Activated naive CD8-positive, alpha-beta T cell (primary cell): ENCODE measurements around the gene EXOC4.
"Not testable (repeated sequence)": the region's sequence is repeated elsewhere in the genome, so short reads cannot be mapped to it uniquely, and the experiment has no call there.

Experiments
- H3K27ac Mint-ChIP-seq: one replicate; pipeline ENCODE4 v1.8.0; 2021; ENCODE audit warnings: mixed read lengths
- H3K27me3 Mint-ChIP-seq: one replicate; pipeline ENCODE4 v1.8.0; 2021; ENCODE audit warnings: mixed read lengths
- H3K36me3 Mint-ChIP-seq: one replicate; pipeline ENCODE4 v1.8.0; 2021; ENCODE audit warnings: mixed read lengths
- H3K4me1 Mint-ChIP-seq: one replicate; pipeline ENCODE4 v1.8.0; 2021; ENCODE audit warnings: low read depth, mixed read lengths
- H3K4me3 Mint-ChIP-seq: one replicate; pipeline ENCODE4 v1.8.0; 2021; ENCODE audit warnings: mild to moderate bottlenecking, mixed read lengths
- H3K9me3 Mint-ChIP-seq: one replicate; pipeline ENCODE4 v1.8.0; 2021; ENCODE audit warnings: low read depth, mixed read lengths

EXOC4 gene

GRCh38 chr7:133255486-133255885 lies 2.6 kb downstream of the EXOC4 start:
- H3K27me3 Mint-ChIP-seq, result no peaks in the 10 kb centered on the region
- no peaks in the 10 kb centered on the region for H3K9me3 Mint-ChIP-seq
- peaks cover 37% of the 10 kb centered on the region for H3K4me1 Mint-ChIP-seq
- peak overlapping the region; percentile 3 for H3K27ac Mint-ChIP-seq
- H3K4me3 Mint-ChIP-seq, result no peak overlapping the region
- H3K36me3 Mint-ChIP-seq, result peaks cover 7% of the 10 kb centered on the region

- H3K36me3 Mint-ChIP-seq, result peaks cover 10% of the 10 kb centered on the region
- H3K27me3 Mint-ChIP-seq, result no peaks in the 10 kb centered on the region
- H3K27ac Mint-ChIP-seq, result no peak overlapping the region
Measured at GRCh38 chr7:133258174-133258573, 5.3 kb downstream of the EXOC4 start.

GRCh38 chr7:133265821-133266220 lies 12.9 kb downstream of the EXOC4 start:
- H3K9me3 Mint-ChIP-seq, result no peaks in the 10 kb centered on the region
- H3K27me3 Mint-ChIP-seq, result no peaks in the 10 kb centered on the region
- peaks cover 39% of the 10 kb centered on the region for H3K4me1 Mint-ChIP-seq
- H3K27ac Mint-ChIP-seq, result no peak overlapping the region
- peaks cover 12% of the 10 kb centered on the region for H3K36me3 Mint-ChIP-seq
- no peak overlapping the region for H3K4me3 Mint-ChIP-seq

More at GRCh38 chr7:133258174-133258573, 5.3 kb downstream of the EXOC4 start:
- Mint-ChIP-seq H3K9me3 (no peaks in the 10 kb centered on the region), H3K4me3 (no peak overlapping the region), H3K4me1 (peaks cover 47% of the 10 kb centered on the region)

GRCh38 chr7:133268355-133268754 lies 15.5 kb downstream of the EXOC4 start:
- Mint-ChIP-seq H3K4me1 (peaks cover 29% of the 10 kb centered on the region), H3K27ac (no peak overlapping the region), H3K4me3 (no peak overlapping the region), H3K27me3 (no peaks in the 10 kb centered on the region), H3K9me3 (no peaks in the 10 kb centered on the region), H3K36me3 (peaks cover 12% of the 10 kb centered on the region)

- H3K27ac Mint-ChIP-seq, result no peak overlapping the region
- H3K27me3 Mint-ChIP-seq, result no peaks in the 10 kb centered on the region
- H3K4me1 Mint-ChIP-seq, result peaks cover 26% of the 10 kb centered on the region
- H3K4me3 Mint-ChIP-seq, result no peak overlapping the region
- H3K9me3 Mint-ChIP-seq, result no peaks in the 10 kb centered on the region
- peaks cover 28% of the 10 kb centered on the region for H3K36me3 Mint-ChIP-seq
Measured at GRCh38 chr7:133272336-133272735, 19.5 kb downstream of the EXOC4 start.

- peaks cover under 1% of the 10 kb centered on the region for H3K9me3 Mint-ChIP-seq
- H3K27me3 Mint-ChIP-seq, result no peaks in the 10 kb centered on the region
- H3K36me3 Mint-ChIP-seq, result peaks cover 35% of the 10 kb centered on the region
- H3K4me1 Mint-ChIP-seq, result peaks cover 19% of the 10 kb centered on the region
- H3K4me3 Mint-ChIP-seq, result no peak overlapping the region
- no peak overlapping the region for H3K27ac Mint-ChIP-seq
Measured at GRCh38 chr7:133273227-133273626, 20.3 kb downstream of the EXOC4 start.

GRCh38 chr7:133274265-133274664 lies 21.4 kb downstream of the EXOC4 start:
- H3K9me3 Mint-ChIP-seq, result peaks cover 4% of the 10 kb centered on the region
- no peak overlapping the region for H3K4me3 Mint-ChIP-seq
- no peaks in the 10 kb centered on the region for H3K27me3 Mint-ChIP-seq
- peaks cover 37% of the 10 kb centered on the region for H3K36me3 Mint-ChIP-seq
- peaks cover 10% of the 10 kb centered on the region for H3K4me1 Mint-ChIP-seq
- H3K27ac Mint-ChIP-seq, result no peak overlapping the region

- Mint-ChIP-seq H3K36me3 (peaks cover 40% of the 10 kb centered on the region), H3K9me3 (peaks cover 4% of the 10 kb centered on the region), H3K27ac (no peak overlapping the region), H3K27me3 (no peaks in the 10 kb centered on the region), H3K4me3 (no peak overlapping the region), H3K4me1 (peaks cover 8% of the 10 kb centered on the region)
Measured at GRCh38 chr7:133275008-133275407, 22.1 kb downstream of the EXOC4 start.

GRCh38 chr7:133275446-133276095 lies 22.7 kb downstream of the EXOC4 start:
- no peaks in the 10 kb centered on the region for H3K27me3 Mint-ChIP-seq
- no peak overlapping the region for H3K27ac Mint-ChIP-seq
- H3K9me3 Mint-ChIP-seq, result peaks cover 4% of the 10 kb centered on the region
- peaks cover 4% of the 10 kb centered on the region for H3K4me1 Mint-ChIP-seq
- no peak overlapping the region for H3K4me3 Mint-ChIP-seq
- H3K36me3 Mint-ChIP-seq, result peaks cover 36% of the 10 kb centered on the region

- not testable (repeated sequence) for H3K4me1 Mint-ChIP-seq, H3K4me3 Mint-ChIP-seq, H3K27me3 Mint-ChIP-seq, H3K9me3 Mint-ChIP-seq, H3K27ac Mint-ChIP-seq
- peaks cover 50% of the 10 kb centered on the region for H3K36me3 Mint-ChIP-seq
Measured at GRCh38 chr7:133278975-133279374, 26.1 kb downstream of the EXOC4 start.

GRCh38 chr7:133282094-133282493 lies 29.2 kb downstream of the EXOC4 start:
- H3K4me1 Mint-ChIP-seq, result peaks cover 12% of the 10 kb centered on the region
- H3K27me3 Mint-ChIP-seq, result no peaks in the 10 kb centered on the region
- no peak overlapping the region for H3K27ac Mint-ChIP-seq
- peaks cover 46% of the 10 kb centered on the region for H3K36me3 Mint-ChIP-seq
- H3K4me3 Mint-ChIP-seq, result no peak overlapping the region
- H3K9me3 Mint-ChIP-seq, result peaks cover 4% of the 10 kb centered on the region

- Mint-ChIP-seq H3K4me3 (no peak overlapping the region), H3K36me3 (peaks cover 41% of the 10 kb centered on the region), H3K27me3 (no peaks in the 10 kb centered on the region), H3K9me3 (no peaks in the 10 kb centered on the region), H3K27ac (no peak overlapping the region), H3K4me1 (peaks cover 12% of the 10 kb centered on the region)
Measured at GRCh38 chr7:133284092-133284491, 31.2 kb downstream of the EXOC4 start.

GRCh38 chr7:133288970-133289369 lies 36.1 kb downstream of the EXOC4 start:
- Mint-ChIP-seq H3K27ac (no peak overlapping the region), H3K4me1 (peaks cover 15% of the 10 kb centered on the region), H3K9me3 (no peaks in the 10 kb centered on the region), H3K4me3 (no peak overlapping the region), H3K36me3 (peaks cover 44% of the 10 kb centered on the region), H3K27me3 (no peaks in the 10 kb centered on the region)

GRCh38 chr7:133290041-133290440 lies 37.2 kb downstream of the EXOC4 start:
- peaks cover 12% of the 10 kb centered on the region for H3K4me1 Mint-ChIP-seq
- H3K36me3 Mint-ChIP-seq, result peaks cover 40% of the 10 kb centered on the region
- H3K9me3 Mint-ChIP-seq, result no peaks in the 10 kb centered on the region
- H3K27me3 Mint-ChIP-seq, result no peaks in the 10 kb centered on the region
- no peak overlapping the region for H3K4me3 Mint-ChIP-seq
- no peak overlapping the region for H3K27ac Mint-ChIP-seq

GRCh38 chr7:133290676-133291333 lies 37.9 kb downstream of the EXOC4 start:
- Mint-ChIP-seq H3K27ac (no peak overlapping the region), H3K36me3 (peaks cover 37% of the 10 kb centered on the region), H3K9me3 (no peaks in the 10 kb centered on the region), H3K4me1 (peaks cover 6% of the 10 kb centered on the region), H3K27me3 (no peaks in the 10 kb centered on the region), H3K4me3 (no peak overlapping the region)

- Mint-ChIP-seq H3K9me3 (no peaks in the 10 kb centered on the region), H3K36me3 (peaks cover 34% of the 10 kb centered on the region), H3K4me1 (peaks cover 5% of the 10 kb centered on the region), H3K4me3 (no peak overlapping the region), H3K27me3 (no peaks in the 10 kb centered on the region), H3K27ac (no peak overlapping the region)
Measured at GRCh38 chr7:133292631-133293030, 39.8 kb downstream of the EXOC4 start.
